ENCODE results near the gene ARHGEF4.

Gene ARHGEF4

DNA sequence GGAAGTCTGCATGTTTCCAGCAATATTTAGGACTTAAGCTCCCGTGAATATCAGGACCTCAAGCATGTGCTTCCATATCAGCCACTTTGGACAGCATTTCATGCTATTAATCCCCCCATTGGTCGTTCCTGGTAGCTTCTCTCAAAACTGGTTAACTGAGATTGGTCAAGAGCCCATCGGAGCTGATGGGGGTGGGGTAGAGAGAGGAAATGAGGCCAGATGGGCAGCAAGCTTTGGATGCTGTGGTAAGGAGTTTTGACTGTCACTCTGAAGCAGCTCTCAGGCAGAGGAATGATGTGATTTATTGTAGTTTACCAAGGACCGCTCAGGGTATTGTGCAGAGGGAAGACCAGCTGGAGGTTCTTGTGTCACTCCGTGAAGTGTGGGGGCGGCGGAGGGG, 174.8 kb downstream of the ARHGEF4 start:
- H3K4me3 ChIP-seq (ENCODE audit: control insufficient read depth, low read depth, low read length), result no peak overlapping the region
- TF ChIP-seq, protein P1, sequence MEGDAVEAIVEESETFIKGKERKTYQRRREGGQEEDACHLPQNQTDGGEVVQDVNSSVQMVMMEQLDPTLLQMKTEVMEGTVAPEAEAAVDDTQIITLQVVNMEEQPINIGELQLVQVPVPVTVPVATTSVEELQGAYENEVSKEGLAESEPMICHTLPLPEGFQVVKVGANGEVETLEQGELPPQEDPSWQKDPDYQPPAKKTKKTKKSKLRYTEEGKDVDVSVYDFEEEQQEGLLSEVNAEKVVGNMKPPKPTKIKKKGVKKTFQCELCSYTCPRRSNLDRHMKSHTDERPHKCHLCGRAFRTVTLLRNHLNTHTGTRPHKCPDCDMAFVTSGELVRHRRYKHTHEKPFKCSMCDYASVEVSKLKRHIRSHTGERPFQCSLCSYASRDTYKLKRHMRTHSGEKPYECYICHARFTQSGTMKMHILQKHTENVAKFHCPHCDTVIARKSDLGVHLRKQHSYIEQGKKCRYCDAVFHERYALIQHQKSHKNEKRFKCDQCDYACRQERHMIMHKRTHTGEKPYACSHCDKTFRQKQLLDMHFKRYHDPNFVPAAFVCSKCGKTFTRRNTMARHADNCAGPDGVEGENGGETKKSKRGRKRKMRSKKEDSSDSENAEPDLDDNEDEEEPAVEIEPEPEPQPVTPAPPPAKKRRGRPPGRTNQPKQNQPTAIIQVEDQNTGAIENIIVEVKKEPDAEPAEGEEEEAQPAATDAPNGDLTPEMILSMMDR (IDR thresholded peaks at IDR 0.05; ENCODE audit: control insufficient read depth, insufficient read depth, low read depth, low read length, missing control alignments), result no peak
- DNase-seq (ENCODE audit: low read depth), result no peak

DNA sequence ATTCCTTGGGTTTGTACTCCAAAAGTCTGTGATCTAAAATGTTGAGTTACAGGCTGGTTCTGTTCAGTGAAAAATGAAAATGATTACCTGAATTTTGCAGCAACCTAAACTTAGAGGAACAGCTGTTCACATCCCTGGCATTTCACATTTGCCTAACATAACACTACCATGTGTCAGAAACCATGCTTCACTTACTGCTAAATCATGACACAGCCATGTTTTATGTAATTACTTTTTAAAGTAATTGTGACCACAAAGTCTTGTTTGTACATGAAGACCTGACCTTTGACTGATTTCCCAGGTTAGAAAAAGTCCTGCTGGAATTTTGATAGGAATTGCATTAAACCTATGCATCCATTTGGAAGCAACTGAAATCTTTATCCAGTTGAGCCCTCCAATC, 177.4 kb downstream of the ARHGEF4 start:
- DNase-seq (ENCODE audit: low read depth), result no peak
- TF ChIP-seq, protein P1 (IDR thresholded peaks at IDR 0.05; ENCODE audit: control insufficient read depth, insufficient read depth, low read depth, low read length, missing control alignments), result no peak
- no peak overlapping the region for H3K4me3 ChIP-seq (ENCODE audit: control insufficient read depth, low read depth, low read length)

DNA sequence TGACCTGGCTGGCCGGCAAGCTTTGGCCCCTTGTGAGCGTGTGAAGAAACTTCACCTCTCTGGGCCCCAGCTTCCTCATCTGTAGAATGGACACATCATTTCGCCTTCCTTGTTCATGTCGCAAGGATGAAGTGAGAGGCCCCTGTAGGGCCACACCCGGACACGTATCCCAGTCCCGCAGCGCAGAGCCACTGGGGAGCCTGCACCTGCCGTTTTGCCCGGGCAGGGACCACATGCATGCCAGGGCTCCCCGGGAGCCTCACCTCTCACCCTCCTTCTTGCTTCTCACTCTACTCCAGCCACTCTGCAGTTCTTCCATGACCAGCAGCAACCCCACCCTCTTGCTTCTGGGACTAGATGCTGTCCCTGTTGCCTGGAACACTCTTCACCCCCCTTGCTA, 179.1 kb downstream of the ARHGEF4 start:
- DNase-seq (ENCODE audit: low read depth), result no peak
- H3K4me3 ChIP-seq (ENCODE audit: control insufficient read depth, low read depth, low read length), result no peak overlapping the region
- TF ChIP-seq, protein P1 (IDR thresholded peaks at IDR 0.05; ENCODE audit: control insufficient read depth, insufficient read depth, low read depth, low read length, missing control alignments), result no peak

DNA sequence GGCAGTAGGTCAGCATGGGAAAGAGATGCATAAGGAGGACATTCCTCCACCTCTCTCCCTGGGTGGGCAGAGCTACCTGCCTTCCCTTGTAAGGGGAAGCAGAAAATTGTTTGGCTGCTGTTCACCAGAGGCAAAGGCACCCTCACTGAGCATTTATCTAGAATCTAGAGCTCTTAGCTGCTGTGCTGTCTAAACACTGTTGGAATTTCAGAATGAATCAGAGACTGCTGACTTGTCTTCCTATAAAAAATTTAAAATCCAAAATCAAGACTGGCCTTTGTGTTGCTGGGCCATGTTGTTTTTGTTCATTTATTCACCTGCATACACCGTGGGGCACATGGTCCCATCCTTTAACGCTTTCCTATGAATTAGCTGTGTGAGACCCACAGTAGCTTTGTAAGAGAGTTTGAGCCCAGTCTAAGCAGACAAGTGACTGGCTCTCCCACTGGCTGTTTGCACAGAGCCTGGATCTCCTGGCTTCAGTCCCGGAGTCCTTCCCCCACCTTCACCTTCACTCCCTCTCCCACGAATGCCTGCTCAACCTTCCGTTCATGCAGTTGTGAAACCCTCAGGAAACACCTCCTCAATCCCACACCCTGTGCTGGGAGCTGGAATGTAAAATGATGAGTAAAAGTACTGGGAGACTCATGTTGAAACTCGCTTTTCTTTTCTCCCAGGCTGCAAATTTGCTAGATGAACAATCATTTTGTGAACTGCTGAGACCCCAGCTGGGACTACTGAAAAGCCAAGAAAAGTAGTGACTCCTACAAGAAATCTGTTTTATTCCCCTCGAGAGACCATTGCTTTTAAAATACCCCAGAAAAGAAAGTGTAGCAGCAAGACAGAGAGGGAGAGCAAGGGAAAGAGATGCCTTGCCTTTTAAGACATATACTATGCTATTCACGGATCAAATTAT, 180.4 kb downstream of the ARHGEF4 start:
- DNase-seq (ENCODE audit: low read depth), result no peak
- TF ChIP-seq, protein P1 (IDR thresholded peaks at IDR 0.05; ENCODE audit: control insufficient read depth, insufficient read depth, low read depth, low read length, missing control alignments), result no peak
- H3K4me3 ChIP-seq (ENCODE audit: control insufficient read depth, low read depth, low read length), result no peak overlapping the region; the same call in 1 of the 2 replicates

DNA sequence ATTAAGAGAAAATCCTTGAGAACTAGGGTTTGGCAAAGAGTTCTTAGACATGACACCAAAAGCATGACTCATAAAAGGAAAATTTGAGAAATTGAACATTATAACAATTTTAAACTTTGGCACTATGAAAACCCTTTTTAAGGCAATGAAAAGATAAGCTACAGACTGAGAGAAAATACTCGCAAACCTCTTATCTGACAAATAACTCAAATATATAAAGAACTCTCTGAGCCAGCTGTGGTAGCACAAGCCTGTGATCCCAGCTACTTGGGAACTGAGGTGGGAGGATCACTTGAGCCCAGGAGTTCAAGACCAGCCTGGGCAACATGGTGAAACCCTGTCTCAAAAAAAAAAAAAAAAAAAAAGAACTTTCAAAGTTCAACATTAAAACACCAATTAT, 186.0 kb downstream of the ARHGEF4 start:
- no peak overlapping the region for H3K4me3 ChIP-seq (ENCODE audit: control insufficient read depth, low read depth, low read length)
- DNase-seq (ENCODE audit: low read depth), result no peak
- TF ChIP-seq, protein P1 (IDR thresholded peaks at IDR 0.05; ENCODE audit: control insufficient read depth, insufficient read depth, low read depth, low read length, missing control alignments), result no peak

DNA sequence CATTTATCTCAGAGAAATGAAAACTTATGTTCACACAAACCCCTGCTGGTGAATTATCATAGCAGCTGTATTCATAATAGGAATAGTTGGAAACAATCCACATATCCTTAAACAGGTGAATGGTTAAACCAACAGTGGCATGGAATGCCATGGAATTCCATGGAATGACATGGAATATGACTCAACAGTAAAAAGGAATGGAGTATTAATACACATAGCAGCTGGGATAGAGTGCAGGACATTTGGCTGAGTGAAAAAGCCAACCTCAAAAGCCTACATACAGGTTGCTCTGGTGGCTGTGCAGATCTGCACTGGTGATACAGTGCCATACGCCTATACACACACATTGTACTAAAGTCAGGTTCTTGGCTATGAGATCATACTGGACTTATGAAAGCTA, 187.0 kb downstream of the ARHGEF4 start:
- TF ChIP-seq, protein P1 (IDR thresholded peaks at IDR 0.05; ENCODE audit: control insufficient read depth, insufficient read depth, low read depth, low read length, missing control alignments), result no peak
- DNase-seq (ENCODE audit: low read depth), result no peak
- no peak overlapping the region for H3K4me3 ChIP-seq (ENCODE audit: control insufficient read depth, low read depth, low read length)
